Subcutaneous adipose tissue (tissue), 4 donors: Measurements from ENCODE around the gene DCLK1. TPM values are rescaled to one million over a fixed set of nuclear protein-coding genes. Genes with fewer than 3 reads are reported as not detected.

Experiments
- CTCF ChIP-seq: fragments of 450-650 bp; IDR thresholded peaks from one replicate; pipeline ENCODE4 v1.5.1; 2016; ENCODE audit warnings: low read depth, mild to moderate bottlenecking, control low read depth, antibody characterized with exemption, moderate library complexity
- total RNA-seq, 4 donors: library from RNA; depleted of rRNA; stranded (reverse); fragments of >200 nt; gene quantifications; one replicate each; pipeline ENCODE4 v1.1.0, GENCODE V29; 2016

The DCLK1 gene
- total RNA-seq, 4 donors from 2014 or later, result 78.9 to 116 (median 106) TPM

- no peak for TF ChIP-seq CTCF
Observed at GRCh38 chr13:36146511-36147269, 15.5 kb upstream of the DCLK1 start.

GRCh38 chr13:36143738-36144137, 12.6 kb upstream of the DCLK1 start:
- TF ChIP-seq CTCF, result no peak

GRCh38 chr13:36142735-36143134, 11.6 kb upstream of the DCLK1 start:
- TF ChIP-seq CTCF, result no peak

- no peak for TF ChIP-seq CTCF
Observed at GRCh38 chr13:36135876-36136275, 4.7 kb upstream of the DCLK1 start.

- TF ChIP-seq CTCF, result no peak
Observed at GRCh38 chr13:36134632-36135031, 3.5 kb upstream of the DCLK1 start.

GRCh38 chr13:36133950-36134626, 2.9 kb upstream of the DCLK1 start:
- no peak for TF ChIP-seq CTCF

GRCh38 chr13:36132376-36132775, 1.2 kb upstream of the DCLK1 start:
- TF ChIP-seq CTCF, result no peak
